Germinal center (tissue), 1 donor: ENCODE results near the gene ECM1.

Experiments
- DNase-seq: peaks from one replicate; pipeline ENCODE4 v3.0.0; 2012; ENCODE audit warnings: mixed read lengths, low spot score

ECM1 gene

DNA sequence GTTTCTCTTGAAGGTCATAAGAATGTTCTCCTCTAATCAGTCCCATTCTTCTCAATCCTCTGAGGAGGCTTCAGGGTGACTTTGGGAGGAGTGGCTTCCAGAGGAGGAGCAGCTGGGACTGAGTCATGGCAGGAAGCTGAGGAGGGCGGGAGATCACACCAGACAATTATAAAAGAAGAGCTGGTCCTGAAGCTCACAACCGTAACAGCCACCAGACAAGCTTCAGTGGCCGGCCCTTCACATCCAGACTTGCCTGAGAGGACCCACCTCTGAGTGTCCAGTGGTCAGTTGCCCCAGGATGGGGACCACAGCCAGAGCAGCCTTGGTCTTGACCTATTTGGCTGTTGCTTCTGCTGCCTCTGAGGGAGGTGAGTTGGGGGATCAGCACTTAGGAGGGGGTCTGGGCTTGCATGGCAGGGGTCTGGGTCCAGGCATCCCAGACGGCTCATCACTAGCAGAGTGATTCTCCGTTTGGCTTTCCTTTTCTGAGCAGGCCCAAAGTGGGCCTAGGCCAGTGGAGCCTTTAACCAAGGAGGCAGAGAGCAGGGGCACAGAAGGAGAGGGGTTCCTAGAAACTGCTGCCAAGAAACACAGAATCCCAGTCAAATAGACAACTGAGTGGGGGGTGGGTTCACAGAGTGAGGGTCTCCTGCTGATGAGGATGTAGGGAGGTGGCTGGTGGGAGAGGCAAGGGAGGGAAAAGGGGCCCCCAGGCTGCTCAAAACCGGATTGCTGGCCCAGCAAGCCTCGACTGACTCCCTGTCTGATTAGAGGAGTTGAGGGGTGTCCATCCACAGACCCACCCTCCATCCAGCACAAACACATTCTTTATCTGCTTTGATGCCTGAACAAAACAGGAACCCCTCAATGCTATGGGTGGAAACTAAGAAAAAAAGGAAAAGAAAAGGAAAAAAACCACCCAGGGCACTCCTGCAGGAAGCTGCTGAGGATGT is at the start of gene ECM1:
Gene ECM1, plus strand, starts transcription at position 198 of the 953 bp plus-strand sequence. Its CDS starts 101 bp downstream, at position 299.
- no peak for DNase-seq

DNA sequence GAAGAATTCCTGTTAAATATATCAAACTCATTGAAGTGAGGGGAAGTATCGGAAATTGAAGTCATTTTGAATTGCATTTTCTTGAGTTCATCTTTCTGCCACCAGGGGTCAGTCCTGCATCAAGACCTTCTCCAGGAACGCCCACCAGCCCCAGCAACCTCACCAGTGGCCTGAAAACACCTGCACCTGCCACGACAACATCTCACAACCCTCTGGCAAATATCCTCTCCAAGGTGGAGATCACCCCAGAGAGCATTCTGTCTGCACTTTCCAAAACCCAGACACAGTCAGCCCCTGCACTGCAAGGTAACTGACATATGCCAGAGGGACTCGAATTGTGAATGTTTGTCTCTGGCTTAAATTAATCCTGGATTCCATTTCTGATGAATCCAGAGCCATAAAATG is 43.5 kb upstream of the ECM1 start:
- DNase-seq = peak; percentile 77

DNA sequence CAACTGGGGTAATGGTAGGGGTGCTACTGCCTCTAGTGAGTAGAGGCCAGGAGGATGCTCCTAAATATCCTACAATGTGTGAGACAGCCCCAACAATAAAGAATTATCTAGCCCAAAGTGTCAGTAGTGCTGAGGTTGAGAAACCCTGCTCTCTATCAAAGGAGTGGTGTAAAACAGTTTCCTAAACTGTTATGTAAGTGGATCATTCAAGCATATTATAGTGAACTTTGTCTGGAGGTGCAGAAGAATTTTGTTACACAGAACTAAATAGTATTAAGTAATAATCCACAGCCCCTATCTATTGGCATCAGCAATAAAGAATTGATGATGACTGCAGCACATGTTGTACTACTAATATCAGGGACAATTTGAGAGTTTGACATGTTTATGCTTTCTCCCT is 40.9 kb upstream of the ECM1 start:
- no peak for DNase-seq

DNA sequence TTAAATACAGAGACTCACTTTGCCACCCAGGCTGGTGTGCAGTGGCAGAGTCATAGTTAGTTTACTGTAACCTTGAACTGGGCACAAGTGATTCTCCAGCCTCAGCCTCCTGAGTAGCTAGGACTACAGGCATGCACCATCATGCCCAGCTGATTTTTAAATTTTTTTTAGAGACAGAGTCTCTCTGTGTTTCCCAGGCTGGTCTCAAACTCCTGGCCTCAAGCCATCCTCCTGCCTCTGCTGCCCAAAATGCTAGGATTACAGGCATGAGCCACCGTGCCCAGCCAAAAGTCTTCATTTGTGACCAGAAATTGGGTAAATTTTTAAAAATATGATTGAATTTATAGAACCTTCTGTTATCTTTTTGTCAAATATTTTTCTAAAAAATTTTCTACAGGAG is 38.6 kb upstream of the ECM1 start:
- DNase-seq = no peak

DNA sequence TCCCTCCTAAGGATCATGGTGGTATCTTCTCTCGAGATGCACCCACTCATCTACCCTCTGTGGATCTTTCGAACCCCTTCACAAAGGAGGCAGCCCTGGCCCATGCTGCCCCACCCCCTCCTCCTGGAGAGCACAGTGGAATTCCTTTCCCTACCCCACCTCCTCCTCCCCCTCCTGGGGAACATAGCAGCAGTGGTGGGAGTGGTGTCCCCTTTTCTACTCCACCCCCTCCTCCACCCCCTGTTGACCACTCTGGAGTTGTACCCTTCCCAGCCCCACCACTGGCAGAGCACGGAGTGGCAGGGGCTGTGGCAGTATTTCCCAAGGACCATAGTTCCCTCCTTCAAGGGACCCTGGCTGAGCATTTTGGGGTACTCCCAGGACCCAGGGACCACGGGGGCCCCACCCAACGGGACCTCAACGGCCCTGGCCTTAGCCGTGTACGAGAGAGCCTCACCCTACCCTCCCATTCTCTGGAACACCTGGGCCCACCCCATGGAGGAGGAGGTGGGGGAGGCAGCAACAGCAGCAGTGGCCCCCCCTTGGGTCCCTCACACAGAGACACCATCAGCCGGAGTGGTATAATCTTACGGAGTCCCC is 35.2 kb upstream of the ECM1 start:
- DNase-seq = no peak

DNA sequence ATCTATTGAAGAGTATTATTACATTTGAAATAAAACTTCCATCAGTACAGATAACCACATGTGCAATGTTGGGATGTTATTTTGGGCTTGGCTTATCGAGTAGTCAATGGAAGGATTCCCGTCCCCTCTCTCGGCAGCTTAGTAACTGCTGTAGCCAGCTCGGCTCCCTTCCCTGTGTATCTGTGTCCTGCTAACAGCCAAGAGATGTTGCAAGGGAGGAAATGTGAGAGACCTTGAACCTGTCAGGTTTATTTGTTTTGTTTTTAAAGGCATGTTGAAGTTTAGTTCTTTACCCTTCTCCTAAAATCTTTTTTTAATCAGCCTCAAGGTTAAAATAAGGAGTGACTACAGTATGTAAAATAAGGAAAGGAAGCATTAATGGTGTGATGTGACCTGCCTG is 34.2 kb upstream of the ECM1 start:
- no peak for DNase-seq

DNA sequence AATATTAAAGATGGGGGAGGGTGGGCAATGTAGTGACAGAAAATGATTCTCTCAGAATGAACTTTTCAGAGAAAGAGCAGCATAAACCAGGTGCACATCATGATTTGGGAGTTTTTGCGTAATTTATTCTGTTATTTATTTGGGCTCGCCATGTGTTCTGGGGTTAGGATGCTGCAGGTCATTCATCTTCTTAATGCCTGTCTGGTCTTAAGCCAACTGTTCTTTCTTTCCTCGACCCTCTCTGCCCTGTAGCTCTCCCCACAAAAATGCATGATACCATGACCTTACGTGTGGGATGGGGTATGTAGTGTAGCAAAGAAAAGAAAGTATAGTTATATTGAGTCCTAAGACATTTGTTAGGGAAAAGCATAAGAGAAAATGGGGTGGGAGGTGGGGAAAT is 33.0 kb upstream of the ECM1 start:
- no peak for DNase-seq

DNA sequence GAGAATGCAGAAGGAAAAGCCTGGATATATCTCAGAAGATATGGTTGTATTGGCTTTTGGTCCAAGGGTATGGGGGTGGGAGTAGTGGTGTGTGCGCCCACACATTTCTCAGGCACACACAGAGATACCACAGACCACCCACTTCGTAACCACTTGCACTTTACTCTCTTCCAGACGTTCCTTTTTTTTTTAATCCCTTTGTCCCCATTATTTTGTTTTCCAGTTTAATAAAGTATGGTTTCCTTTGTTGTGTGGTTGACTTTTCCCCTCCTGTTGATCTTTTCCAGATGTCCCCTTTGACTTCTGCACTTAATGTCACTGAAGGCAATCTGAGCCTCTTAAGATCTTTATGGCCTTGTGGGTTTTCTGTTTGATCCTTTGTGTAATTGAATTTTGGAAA is 31.2 kb upstream of the ECM1 start:
- DNase-seq = no peak

DNA sequence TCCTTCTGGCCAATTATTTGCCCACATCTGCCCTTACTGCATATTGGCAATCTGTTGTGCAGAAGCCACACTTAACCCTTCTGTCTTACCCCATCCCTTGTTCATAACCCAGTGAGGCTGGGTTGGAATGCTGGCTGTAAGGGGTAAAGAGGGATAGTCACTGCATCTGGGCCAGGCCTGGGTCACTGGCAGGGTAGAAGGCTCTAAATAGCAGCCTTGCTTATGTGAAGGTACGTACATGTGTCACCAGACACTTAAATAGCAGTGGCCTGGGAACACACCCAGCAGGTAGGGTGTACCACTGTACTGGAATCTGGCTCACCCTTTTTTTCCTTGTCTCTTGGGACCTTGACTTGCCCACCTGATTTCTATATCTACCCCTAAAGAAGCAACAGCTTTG is 30.6 kb upstream of the ECM1 start:
- no peak for DNase-seq

DNA sequence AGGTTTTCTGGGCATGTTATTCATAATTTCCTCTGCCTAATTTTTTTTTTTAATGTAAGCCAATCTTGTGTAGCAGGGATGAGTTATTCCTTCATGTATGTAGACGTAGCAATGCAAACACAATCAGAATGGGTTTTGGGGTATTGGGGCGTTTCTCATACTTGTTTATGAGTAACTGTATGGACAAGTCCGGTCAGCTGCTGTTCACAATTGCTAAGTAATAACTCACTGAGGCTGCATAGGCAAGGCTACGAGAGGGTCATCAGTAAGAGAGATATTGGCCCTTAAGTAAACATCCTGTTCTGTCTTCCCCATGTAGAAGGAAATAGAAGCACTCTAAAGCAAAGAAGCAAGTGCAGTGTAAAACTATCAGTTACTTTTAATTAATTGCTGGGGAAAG is 30.2 kb upstream of the ECM1 start:
- no peak for DNase-seq

DNA sequence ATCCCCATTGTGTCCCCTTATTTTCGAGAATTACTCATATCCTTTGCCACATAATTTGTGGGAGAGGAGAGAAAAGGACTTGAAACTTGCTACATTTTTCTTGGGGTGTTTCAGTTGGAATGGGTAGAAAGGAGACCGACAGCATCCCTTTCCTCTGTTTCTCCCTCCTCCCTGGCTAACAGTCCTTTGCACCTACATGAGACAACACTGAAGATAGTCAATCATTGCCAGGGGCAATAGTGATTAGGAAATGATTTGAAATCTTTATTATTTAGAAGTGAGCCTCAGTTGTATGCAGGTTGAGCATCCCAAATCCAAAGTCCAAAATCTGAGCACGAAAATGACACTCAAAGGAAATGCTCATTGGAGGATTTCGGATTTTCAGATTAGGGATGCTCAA is 28.5 kb upstream of the ECM1 start:
- DNase-seq = no peak

DNA sequence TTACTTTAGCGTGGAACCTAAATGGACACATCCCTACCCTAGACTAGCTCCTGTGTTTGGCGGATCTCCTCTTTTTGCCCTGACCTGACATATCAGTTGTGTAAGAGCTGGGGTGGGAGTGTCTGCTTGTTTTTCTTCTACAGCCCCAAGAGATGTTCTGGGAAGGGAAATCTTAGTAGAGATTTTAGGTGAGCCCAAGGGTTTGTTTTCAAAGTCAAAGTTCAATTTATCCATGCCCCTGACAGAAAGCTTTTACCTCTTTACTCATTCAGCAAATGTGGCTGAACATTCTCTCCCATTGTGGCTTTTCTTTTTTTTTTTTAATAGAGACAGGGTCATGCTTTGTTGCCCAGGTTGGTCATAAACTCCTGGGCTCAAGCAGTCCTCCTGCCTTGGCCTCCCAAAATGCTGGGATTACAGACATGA is 28.0 kb upstream of the ECM1 start:
- no peak for DNase-seq

DNA sequence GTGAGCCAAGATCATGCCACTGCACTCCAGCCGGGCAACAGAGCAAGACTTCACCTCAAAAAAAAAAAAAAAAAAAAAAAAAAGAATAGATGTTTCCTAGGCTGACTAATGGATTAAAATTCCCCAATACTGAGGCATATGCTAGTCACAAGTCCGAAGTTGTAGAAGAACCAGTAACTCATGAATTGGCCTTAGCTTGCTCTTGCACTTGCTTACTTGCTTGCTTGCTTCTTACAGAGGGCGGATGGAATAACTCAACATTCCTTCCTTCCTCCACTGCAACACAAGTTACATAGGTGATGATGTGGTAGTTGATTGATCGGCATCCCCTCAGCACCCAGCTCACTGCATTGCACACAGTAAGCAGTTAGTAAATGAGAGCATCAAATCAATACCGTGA is 23.5 kb upstream of the ECM1 start:
- DNase-seq = no peak

DNA sequence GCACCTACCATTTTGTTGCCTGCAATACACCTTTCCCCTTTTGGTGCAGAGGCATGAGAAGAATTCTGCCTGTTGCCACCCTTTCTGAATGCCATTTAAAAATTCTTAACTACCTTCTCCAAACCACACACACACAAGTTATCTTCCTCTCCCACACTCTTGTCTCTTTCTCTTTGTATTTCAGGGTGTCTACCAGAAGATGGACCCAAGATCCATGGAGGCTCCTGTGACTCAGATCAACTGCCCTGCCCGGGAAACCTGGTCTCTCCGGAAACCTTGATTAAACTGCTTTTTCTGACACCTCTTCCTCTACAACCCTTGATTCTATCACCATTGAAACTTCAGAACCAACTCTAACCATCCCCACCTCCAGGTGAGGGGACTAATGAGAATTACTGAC is 23.0 kb upstream of the ECM1 start:
- no peak for DNase-seq

DNA sequence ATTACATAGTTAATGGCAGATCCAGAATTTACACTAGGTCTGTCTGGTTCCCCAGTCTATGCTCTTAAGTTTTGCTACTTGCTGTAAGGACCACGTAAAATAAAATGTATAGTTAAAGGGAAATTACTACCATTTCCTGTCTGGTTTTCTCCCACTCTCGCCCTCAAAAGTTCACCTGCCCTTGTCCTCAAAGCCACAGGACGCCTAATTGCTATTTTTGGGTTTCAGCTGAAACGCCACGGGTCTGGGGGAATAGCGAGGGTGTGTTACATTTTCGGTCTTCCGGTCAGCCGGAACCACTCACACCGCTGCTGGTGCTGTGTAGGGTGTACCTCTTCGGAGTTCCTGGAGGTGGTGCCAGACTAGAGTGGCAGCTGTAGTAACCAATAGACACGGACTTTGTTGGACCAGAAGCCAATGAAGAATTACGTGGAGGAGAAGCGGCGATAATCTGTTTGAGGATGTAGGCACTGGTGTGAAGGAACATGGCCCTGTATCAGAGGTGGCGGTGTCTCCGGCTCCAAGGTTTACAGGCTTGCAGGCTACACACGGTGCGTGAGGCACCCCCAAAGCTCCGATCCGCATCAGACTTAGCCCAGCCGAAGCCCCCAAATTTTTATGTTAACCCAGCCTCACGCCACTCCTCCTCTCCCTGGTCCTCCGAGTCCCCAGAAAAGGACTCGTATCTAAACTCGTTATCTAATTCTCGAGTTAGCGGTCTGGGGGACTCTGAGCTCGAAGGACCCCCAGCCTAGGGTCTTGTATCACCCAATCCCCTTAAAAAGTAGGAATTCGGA is 20.7 kb upstream of the ECM1 start, which contains the start of gene TARS2:
Gene TARS2, plus strand, starts transcription at position 454 of the 797 bp plus-strand sequence. Its CDS starts 32 bp downstream, at position 486.
- peak; percentile 97 for DNase-seq

DNA sequence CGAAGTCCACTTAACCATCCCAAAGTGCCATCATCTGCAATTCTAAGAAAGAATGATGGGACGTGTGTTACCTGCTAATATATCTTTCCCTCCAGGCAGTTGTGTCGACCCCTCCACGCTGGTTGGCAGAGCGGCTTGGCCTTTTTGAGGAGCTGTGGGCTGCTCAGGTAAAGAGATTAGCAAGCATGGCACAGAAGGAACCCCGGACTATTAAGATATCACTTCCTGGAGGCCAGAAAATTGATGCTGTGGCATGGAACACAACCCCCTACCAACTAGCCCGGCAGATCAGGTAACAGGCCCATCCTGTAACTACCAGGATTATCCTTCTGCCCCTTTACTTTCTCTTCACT is 20.2 kb upstream of the ECM1 start:
- DNase-seq = no peak

DNA sequence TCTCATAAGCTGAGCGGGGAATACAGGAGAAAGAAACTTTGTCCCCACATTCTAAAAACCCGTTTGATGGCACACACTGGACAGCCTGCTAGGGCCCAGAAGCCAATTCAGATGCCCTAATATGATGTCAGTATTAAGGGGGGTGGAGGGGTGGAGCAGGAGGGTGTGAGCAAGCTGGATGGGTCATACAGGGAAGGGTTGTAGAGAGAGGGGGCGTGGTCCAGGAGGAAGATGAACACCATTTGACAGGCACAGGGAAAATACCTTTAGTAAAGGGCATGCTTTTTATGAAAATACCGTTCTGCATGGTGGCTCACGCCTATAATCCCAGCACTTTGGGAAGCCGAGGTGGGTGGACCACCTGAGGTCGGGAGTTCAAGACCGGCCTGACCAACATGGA is 14.7 kb upstream of the ECM1 start:
- no peak for DNase-seq

DNA sequence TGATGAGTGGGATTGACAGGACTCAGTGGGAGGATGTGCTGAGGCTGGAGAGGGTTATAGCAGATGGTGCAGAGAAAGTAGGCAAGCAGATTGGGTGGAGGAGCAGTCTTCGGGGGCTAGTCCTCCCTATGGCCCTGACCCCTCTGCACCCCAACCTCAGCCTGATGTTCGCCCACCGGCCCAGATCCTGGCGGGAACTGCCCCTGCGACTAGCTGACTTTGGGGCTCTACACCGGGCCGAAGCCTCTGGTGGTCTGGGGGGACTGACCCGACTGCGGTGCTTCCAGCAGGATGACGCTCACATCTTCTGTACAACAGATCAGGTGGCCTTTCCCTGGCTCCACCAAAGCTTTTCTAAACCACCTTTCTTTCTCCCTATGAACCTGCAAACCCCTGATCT is 9.6 kb upstream of the ECM1 start:
- no peak for DNase-seq

DNA sequence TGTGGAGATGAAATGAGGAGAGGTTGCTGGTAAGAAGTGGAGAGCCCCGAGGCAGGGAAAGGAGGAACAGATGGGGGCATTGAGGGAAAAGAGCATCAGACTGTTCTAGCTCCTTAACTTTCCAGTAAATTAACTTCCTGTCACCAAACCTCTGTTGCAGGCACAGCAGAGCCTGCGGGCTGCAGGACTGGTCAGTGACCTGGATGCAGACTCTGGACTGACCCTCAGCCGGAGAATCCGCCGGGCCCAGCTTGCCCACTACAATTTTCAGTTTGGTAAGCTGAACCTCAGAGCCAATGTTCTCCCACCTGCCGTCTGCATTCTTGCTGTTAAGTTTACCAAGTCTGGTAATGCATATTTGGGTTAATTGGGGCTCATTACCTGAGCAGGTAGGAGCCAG is 2.5 kb upstream of the ECM1 start:
- no peak for DNase-seq

DNA sequence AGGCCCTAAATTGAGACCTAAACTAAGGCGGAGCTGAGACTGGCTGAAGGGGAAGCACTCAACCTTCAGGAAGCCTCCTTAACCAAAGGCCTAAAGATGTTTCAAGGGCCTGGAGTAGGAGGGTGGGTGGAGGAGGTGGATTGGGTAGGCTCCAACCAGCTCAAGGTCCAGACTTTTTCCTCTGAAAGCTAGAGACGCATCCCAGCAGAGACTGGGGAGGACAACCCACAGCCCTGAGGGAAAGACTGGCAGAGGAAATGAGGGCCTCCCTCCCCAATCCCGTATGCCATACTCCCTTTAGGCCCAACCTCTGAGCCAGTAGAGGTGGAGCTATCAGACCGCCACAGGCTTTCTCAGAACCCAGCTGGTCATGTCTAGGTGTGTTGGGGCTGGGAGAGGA is 1.1 kb downstream of the ECM1 start:
- no peak for DNase-seq

DNA sequence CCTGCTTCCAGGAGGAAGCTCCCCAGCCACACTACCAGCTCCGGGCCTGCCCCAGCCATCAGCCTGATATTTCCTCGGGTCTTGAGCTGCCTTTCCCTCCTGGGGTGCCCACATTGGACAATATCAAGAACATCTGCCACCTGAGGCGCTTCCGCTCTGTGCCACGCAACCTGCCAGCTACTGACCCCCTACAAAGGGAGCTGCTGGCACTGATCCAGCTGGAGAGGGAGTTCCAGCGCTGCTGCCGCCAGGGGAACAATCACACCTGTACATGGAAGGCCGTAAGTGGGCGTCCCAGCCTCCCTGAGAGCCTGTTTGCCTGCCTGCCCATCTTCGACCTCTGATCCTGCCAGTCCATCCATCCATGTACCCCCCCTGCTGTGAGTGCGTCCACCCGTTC is 3.6 kb downstream of the ECM1 start:
- no peak for DNase-seq

DNA sequence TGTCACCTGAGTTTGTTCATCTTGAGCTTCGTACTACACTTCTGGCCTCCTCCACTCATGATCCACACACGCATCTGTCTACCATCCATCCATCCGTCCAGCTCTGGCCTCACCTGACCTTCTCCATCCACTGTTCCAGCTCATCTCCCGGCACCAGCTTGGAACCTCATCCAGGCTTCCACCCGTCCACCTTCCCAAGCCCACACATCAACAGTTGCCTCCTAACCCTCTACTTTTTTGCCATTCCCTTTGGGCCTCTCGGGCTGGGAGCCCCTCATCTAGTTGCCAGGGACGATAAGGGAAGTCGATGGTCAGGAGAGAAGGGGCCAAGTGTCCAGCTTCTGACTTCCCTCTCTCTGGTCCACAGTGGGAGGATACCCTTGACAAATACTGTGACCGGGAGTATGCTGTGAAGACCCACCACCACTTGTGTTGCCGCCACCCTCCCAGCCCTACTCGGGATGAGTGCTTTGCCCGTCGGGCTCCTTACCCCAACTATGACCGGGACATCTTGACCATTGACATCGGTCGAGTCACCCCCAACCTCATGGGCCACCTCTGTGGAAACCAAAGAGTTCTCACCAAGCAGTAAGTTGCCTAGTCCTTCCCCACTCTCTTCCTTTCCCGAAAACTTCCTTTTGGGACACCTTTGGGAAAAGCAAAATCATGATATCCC is 4.2 kb downstream of the ECM1 start:
- no peak for DNase-seq
